A673 (cell line): ENCODE measurements around the gene TSPYL1. TPM values are rescaled to one million over a fixed set of nuclear protein-coding genes. Genes with fewer than 3 reads are reported as not detected.
A peak's percentile ranks its signal among the peaks of the same experiment; 100 is the strongest.

Experiments
- BruUV-seq: library from RNA; stranded (reverse); fragments of 400-500 nt; replicated peaks from 2 replicates; lab custom pipeline; 2021; lab: Mats Ljungman, UMichigan
- CTCF ChIA-PET: fragments of 300-600 bp; sonication (Branson Sonifier 250); formaldehyde crosslinking; loops from one replicate; lab custom pipeline; 2022; ENCODE audit warnings: antibody characterized with exemption; lab: Charles Lee
- POLR2A ChIA-PET: fragments of 300-600 bp; sonication (Branson Sonifier 250); formaldehyde crosslinking; loops from one replicate; lab custom pipeline; 2022; ENCODE audit warnings: antibody characterized with exemption; ENCODE audit not compliant: low non-redundant PET; lab: Charles Lee
- DNase-seq: peaks from one replicate; pipeline ENCODE4 v3.0.0-alpha.2; 2015; ENCODE audit warnings: low spot score
- H3K27ac ChIP-seq: fragments of 200-600 bp; sonication (generic); 2 replicates; pipeline ENCODE4 v1.5.1; 2016; ENCODE audit warnings: mixed run types, low read depth, mild to moderate bottlenecking, mixed read lengths, antibody characterized with exemption, low read length; ENCODE audit not compliant: poor library complexity, severe bottlenecking
- H3K27me3 ChIP-seq: fragments of 200-600 bp; sonication (generic); replicated peaks from 2 replicates; pipeline ENCODE4 v1.6.1; 2017; ENCODE audit warnings: mixed run types, low read depth, mild to moderate bottlenecking, mixed read lengths, antibody characterized with exemption, low read length; ENCODE audit not compliant: insufficient read depth, poor library complexity
- H3K36me3 ChIP-seq: fragments of 200-600 bp; sonication (generic); 2 replicates; pipeline ENCODE4 v1.6.1; 2016; ENCODE audit warnings: mixed run types, mild to moderate bottlenecking, mixed read lengths, antibody characterized with exemption, low read length; ENCODE audit not compliant: insufficient read depth, poor library complexity, severe bottlenecking
- H3K4me1 ChIP-seq: fragments of 200-600 bp; sonication (generic); 2 replicates; pipeline ENCODE4 v1.6.1; 2017; ENCODE audit warnings: mixed run types, mild to moderate bottlenecking, mixed read lengths, antibody characterized with exemption, low read length; ENCODE audit not compliant: insufficient read depth, poor library complexity, severe bottlenecking
- H3K4me3 ChIP-seq: fragments of 200-600 bp; sonication (generic); 2 replicates; pipeline ENCODE4 v1.5.1; 2016; ENCODE audit warnings: low read depth, mixed run types, mild to moderate bottlenecking, mixed read lengths, low read length; ENCODE audit not compliant: poor library complexity, severe bottlenecking
- H3K9me3 ChIP-seq: fragments of 200-600 bp; sonication (generic); 2 replicates; pipeline ENCODE4 v1.6.1; 2016; ENCODE audit warnings: mixed run types, low read depth, mild to moderate bottlenecking, mixed read lengths, antibody characterized with exemption, low read length; ENCODE audit not compliant: poor library complexity, severe bottlenecking
- EZH2 ChIP-seq: fragments of 200-600 bp; sonication (generic); IDR thresholded peaks from 2 replicates; pipeline ENCODE4 v1.6.1; 2017; ENCODE audit warnings: borderline replicate concordance, low read depth, mild to moderate bottlenecking, mixed read lengths, antibody characterized with exemption, low read length; ENCODE audit not compliant: poor library complexity, severe bottlenecking
- intact Hi-C: fragments of 100-400 bp; cut with micrococcal nuclease; formaldehyde crosslinking; loops from one replicate; pipeline ENCODE4 v1.10.0; 2022; ENCODE audit not compliant: unreplicated experiment
- total RNA-seq: library from RNA; stranded (reverse); gene quantifications from 2 replicates; pipeline ENCODE4 v1.2.3, GENCODE V29; 2021
- TF ChIP-seq, protein P1 (sequence below): fragments of 300-800, 200-600 bp; sonication (generic); conservative IDR thresholded peaks from 2 replicates; pipeline ENCODE4 v1.5.1; 2017; ENCODE audit warnings: low read depth, mild to moderate bottlenecking, antibody characterized with exemption, low read length, moderate library complexity, mixed read lengths

Gene TSPYL1
- total RNA-seq, 1 experiment from 2014 or later, result 41.1 TPM

DNA sequence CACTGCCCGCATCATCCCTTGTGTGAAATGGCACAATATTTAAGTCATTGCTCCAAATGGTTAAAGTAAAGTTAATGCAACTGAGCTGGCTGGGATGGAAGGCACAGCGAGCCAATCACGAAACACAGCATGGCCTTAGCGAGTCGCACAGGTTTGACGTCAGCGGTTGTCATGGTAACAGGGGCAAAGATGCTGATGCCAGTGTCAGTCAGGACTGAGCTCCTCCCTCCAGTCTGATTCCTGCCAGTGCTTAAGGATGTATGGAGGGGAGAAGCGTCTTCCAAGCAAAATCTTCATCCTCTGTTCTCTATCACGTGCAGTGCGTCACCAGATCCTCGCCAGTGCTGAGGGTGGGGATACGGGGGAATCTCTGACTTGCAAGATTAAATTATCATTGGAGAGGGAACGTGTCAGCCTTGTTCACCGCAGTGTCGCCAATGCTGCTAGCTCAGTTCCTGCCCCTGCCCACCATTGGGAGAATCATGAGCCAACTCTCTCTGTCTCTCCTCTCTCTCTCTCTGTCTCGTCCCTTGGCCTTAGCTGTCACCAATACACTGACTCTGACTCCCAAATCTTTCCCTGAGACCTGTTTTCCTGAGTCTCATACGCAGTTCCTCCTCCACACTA lies 50.3 kb downstream of the TSPYL1 start:
- no peaks in the 10 kb centered on the region for H3K27me3 ChIP-seq
- no peaks in the 10 kb centered on the region for H3K36me3 ChIP-seq
- H3K4me1 ChIP-seq, result no peaks in the 10 kb centered on the region
- no peaks in the 10 kb centered on the region for H3K9me3 ChIP-seq
- intact Hi-C loops, result no loop called here
- TF ChIP-seq, protein P1, sequence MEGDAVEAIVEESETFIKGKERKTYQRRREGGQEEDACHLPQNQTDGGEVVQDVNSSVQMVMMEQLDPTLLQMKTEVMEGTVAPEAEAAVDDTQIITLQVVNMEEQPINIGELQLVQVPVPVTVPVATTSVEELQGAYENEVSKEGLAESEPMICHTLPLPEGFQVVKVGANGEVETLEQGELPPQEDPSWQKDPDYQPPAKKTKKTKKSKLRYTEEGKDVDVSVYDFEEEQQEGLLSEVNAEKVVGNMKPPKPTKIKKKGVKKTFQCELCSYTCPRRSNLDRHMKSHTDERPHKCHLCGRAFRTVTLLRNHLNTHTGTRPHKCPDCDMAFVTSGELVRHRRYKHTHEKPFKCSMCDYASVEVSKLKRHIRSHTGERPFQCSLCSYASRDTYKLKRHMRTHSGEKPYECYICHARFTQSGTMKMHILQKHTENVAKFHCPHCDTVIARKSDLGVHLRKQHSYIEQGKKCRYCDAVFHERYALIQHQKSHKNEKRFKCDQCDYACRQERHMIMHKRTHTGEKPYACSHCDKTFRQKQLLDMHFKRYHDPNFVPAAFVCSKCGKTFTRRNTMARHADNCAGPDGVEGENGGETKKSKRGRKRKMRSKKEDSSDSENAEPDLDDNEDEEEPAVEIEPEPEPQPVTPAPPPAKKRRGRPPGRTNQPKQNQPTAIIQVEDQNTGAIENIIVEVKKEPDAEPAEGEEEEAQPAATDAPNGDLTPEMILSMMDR, result no peak
- no peak for TF ChIP-seq EZH2
- CTCF ChIA-PET, result interaction anchor here (0.6 kb wide), 1 partner anchor 168 kb away, joined by 4 read pairs; the partner anchor contains the start of gene FRK
- no peak overlapping the region for H3K4me3 ChIP-seq
- BruUV-seq, result no TSS peak
- POLR2A ChIA-PET, result interaction anchor here (0.8 kb wide), 1 partner anchor 11 kb away, joined by 7 read pairs; no protein-coding TSS in a partner anchor
- peak; percentile 36 for DNase-seq
- H3K27ac ChIP-seq, result no peak overlapping the region

Other genes starting within 250 kb of the TSPYL1 start
- 10.0 and 12.3 TPM in 2 replicates for gene FRK, start 219.0 kb downstream of the TSPYL1 start, total RNA-seq
- gene NT5DC1, start 179.1 kb downstream of the TSPYL1 start, total RNA-seq, result 37.9 and 47.9 TPM in 2 replicates
- not detected in 2 replicates for gene COL10A1, start 153.8 kb downstream of the TSPYL1 start, total RNA-seq
- 17.2 and 17.7 TPM in 2 replicates for gene TSPYL4, start 25.9 kb downstream of the TSPYL1 start, total RNA-seq
- gene DSE, start 91.0 kb upstream of the TSPYL1 start, total RNA-seq, result 31.4 and 33.3 TPM in 2 replicates
- gene CALHM6, start 181.4 kb upstream of the TSPYL1 start, total RNA-seq, result not detected in 2 replicates
- gene CALHM5, start 231.7 kb upstream of the TSPYL1 start, total RNA-seq, result 0.26 TPM in 2 replicates